Ramos (cell line): Measurements from ENCODE around the gene S1PR4.
"Not testable (repeated sequence)": the region's sequence is repeated elsewhere in the genome, so short reads cannot be mapped to it uniquely, and the experiment has no call there.

Experiments
- in situ Hi-C: fragments of 300-500 bp; cut with MboI; formaldehyde crosslinking; loops from one replicate; pipeline ENCODE4 v1.14.3; 2022; ENCODE audit warnings: low sequenced_read_pairs; ENCODE audit not compliant: unreplicated experiment

S1PR4 gene

DNA sequence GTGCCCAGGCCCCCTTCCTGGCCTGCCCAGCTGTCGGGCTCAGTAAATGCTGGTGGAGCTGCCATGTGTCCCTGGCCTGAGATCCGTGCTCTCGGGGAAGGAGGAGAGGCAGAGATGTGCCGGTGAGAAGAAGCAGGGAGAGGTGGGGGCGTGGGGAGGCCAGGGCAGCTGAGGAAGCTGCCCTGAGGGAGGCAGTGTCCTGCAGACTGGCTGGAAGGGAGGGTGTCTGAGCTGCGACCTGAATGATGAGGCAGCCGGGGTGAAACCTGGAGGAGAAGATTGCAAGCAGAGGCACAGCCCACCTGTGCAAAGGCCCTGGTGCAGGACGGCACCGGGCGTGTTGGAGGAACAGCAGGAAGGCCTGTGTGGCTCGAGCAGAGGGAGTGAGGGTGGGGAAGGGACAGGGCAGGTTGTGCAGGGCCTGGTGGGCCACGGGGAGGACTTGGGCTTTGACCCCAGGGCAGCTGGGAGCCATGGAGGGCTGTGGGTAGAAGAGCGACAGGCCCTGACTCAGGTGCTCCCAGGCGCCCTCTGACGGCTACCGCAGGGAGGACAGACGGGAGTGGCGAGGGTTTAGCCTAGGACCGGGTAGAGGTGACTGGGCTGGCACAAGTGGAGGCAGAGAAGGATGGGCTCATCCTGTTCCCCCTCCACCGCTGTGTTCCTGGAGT lies 31.9 kb downstream of the S1PR4 start:
- in situ Hi-C loops, result no loop called here

DNA sequence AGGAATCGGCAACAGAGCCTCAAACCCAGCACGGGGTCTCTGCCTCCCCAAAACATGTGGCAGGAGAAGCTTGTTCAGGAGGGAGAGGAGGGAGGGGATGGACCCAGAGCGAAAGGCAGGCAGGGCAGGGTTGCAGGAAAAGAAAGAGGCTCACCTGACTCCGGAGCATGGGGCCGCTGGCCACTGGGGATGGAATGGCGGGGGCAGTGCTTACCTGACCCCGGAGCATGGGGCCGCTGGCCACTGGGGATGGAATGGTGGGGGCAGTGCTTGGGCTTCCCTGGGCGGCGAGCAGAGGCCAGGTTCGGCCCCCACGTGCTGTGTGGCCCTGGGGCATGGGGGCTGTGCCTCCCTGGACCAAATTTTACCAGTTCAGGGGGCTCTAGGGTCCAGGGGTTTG lies 32.6 kb downstream of the S1PR4 start:
- in situ Hi-C loops, result no loop called here

DNA sequence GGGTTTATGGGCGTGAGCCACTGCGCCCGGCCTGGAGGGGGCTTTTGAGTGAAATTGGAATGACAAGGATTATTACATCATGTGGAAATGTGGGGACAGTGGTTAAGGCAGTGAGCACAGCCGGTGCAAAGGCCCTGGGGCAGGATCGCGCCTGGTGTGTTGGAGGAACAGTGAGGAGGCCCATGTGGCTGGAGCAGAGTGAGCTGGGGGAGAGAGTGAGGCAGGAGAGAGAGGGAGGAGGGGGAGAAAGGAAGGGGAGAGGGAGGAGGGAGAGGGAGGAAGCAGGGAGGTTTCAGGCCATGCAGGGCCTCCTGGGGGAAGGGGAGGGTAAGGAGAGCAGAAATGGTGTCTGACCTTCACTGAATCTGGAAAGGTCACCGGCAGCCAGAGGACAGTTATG lies 34.6 kb downstream of the S1PR4 start:
- in situ Hi-C loops, result no loop called here

- in situ Hi-C loops, result no loop called here
Measured at GRCh38 chr19:3216874-3217273, 38.3 kb downstream of the S1PR4 start.

GRCh38 chr19:3220576-3220975 lies 42.0 kb downstream of the S1PR4 start:
- in situ Hi-C loops, result no loop called here

- in situ Hi-C loops, result not testable (repeated sequence)
Measured at GRCh38 chr19:3221576-3221975, 43.0 kb downstream of the S1PR4 start.

DNA sequence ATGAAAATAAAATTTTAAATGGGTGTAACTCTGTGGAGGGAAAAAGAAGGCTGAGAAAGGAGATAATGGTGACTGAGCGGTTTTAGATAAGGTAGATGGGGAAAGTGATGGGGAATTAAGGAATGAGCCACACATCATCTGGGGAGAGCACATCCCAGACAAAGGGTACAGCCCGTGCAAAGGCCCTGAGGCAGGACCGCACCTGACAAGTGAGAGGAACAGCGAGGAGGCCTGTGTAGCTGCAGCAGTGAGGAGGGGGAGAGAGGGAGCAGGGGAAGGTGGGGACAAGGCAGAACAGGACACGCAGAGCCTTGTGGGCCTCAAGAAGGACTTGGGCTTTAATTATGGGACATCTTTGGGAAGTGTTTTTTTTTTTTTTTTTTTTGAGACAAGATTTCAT lies 44.1 kb downstream of the S1PR4 start:
- in situ Hi-C loops, result no loop called here

GRCh38 chr19:3224346-3225168 lies 46.0 kb downstream of the S1PR4 start, which contains the start of gene CELF5:
TSS of gene CELF5 (plus strand) at chr19:3224661. CDS start at chr19:3224740, 79 bp downstream.
- in situ Hi-C loops, result no loop called here

DNA sequence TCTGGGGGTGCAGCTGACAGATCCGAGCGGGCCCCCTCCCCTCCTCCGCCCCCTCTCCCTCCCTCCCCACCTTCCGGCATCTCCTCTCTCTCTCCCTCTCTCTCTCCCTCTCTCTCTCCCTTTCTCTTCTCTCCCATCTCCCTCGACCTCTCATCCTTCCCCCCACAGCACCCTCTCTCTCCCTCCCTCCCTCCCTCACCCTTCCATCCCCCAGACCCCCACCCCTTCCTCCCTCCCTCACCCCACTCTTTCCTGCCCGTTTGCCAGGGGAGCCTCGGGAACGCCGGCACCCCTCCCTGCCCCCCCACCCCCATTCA lies 46.6 kb downstream of the S1PR4 start:
- in situ Hi-C loops, result no loop called here

DNA sequence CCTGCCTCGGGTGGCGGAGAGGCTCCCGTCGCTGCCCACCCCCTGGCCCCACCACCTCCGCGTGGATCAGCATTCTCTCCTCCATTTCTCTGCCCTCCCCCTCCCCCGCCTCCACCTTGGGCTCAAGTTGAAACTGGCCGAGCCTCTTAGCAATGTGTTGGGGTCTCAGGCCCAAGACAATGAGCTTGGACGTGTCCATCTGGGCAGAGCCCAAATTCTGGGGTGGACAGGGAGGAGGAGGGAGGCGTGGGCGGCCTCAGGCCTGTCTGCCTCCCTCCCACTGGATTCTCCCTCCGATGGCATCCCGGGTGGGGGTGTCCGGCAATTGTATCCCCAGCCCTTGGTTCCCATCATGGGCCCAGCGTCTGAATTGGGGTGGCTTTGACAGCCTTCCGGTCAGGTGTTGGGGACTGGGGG lies 47.1 kb downstream of the S1PR4 start:
- in situ Hi-C loops, result no loop called here

- in situ Hi-C loops, result no loop called here
Measured at GRCh38 chr19:3227054-3227626, 48.6 kb downstream of the S1PR4 start.

- in situ Hi-C loops, result no loop called here
Measured at GRCh38 chr19:3229346-3229743, 50.8 kb downstream of the S1PR4 start.
